ENCODE data around the gene MREG. TPM values are rescaled to one million over a fixed set of nuclear protein-coding genes. Genes with fewer than 3 reads are reported as not detected.

The MREG gene
- total and polyA plus RNA-seq, 10 of the 15 experiments (the other 5 are each of a cell fraction or from before 2014, with no cell fraction given) = 6.9 to 45.0 (median 28.5) TPM

DNA sequence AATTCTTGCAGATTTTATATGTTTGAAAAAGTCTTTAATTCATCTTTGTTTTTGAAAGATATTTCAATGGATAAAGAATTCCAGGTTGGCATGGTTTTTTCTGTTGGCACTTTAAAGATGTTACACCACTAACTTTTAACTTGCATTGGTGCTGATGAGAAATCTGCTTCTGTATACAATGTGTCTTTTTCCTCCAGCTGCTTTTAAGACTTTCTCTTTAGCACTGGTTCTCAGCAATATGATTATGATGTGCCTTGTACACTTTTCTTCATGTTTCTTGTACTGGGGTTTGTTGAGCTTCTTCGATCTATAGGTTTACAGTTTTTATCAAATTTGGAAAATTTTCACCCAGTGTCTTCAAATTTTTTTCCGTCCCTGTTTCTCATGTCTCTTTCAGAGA is 39.1 kb upstream of the MREG start:
- ChIA-PET SMC1A (ENCODE audit: uncharacterized antibody, unreplicated experiment) (interaction anchor here (1.2 to 1.8 kb wide), 3 partner anchors 11 to 20 kb away, joined by 3 to 5 read pairs (median 4); no protein-coding TSS in a partner anchor), RAD21 (ENCODE audit: unreplicated experiment) (no interaction called here), CTCF (interaction anchor here (0.6 to 8.1 kb wide), 2 partner anchors 19 to 80 kb away, joined by 4 to 57 read pairs; no protein-coding TSS in a partner anchor), POLR2A (no interaction called here)
- Histone ChIP-seq H3K27me3 (replicated peaks in 1 of 2; ENCODE audit: control insufficient read depth in 2 of 2, insufficient read depth in 2 of 2, low read length in 1 of 2) (no peaks in the 10 kb centered on the region), H3K4me3 (no peak overlapping the region), H3K4me1 (ENCODE audit: control insufficient read depth, insufficient read depth, low read length) (peaks cover 14% of the 10 kb centered on the region), H2AFZ (ENCODE audit: control insufficient read depth, low read depth, low read length) (no peak overlapping the region), H3K4me2 (ENCODE audit: control insufficient read depth, insufficient read depth) (no peak overlapping the region), H3K9ac (ENCODE audit: control insufficient read depth, insufficient read depth, low read length) (no peak overlapping the region), H3K27ac (ENCODE audit: control insufficient read depth, insufficient read depth) (no peak overlapping the region), H3K36me3 (ENCODE audit: control insufficient read depth in 2 of 2, insufficient read depth in 2 of 2, low read length in 1 of 2) (no peaks in the 10 kb centered on the region), H3K9me3 (replicated peaks; ENCODE audit: control insufficient read depth, insufficient read depth, low read length) (no peaks in the 10 kb centered on the region), H3K79me2 (ENCODE audit: control insufficient read depth, insufficient read depth, low read length) (no peaks in the 10 kb centered on the region), H4K20me1 (ENCODE audit: control insufficient read depth, insufficient read depth) (no peaks in the 10 kb centered on the region)
- 96% methylated on average over 2 of the region's 2 CpGs for WGBS (ENCODE audit: insufficient coverage, insufficient replicate concordance, low lambda C conversion rate, missing lambda C conversion rate)
- intact Hi-C loops (cut with micrococcal nuclease; ENCODE audit: unreplicated experiment) = no loop called here
- no TSS peak for BruUV-seq (replicated peaks)
- in situ Hi-C loops (cut with MboI) = no loop called here
- no peak for ATAC-seq
- TF ChIP-seq TAF1 (IDR thresholded peaks at IDR 0.05; ENCODE audit: borderline replicate concordance, low read depth, low read length) (no peak), IKZF1 (conservative IDR thresholded peaks at IDR 0.05) (no peak), ZZZ3 (IDR thresholded peaks at IDR 0.05; ENCODE audit: control insufficient read depth, insufficient read length, low read depth) (no peak), CHD4 (IDR thresholded peaks at IDR 0.05) (no peak), HDGF (IDR thresholded peaks at IDR 0.05) (no peak), BMI1 (IDR thresholded peaks at IDR 0.05; ENCODE audit: borderline replicate concordance) (no peak)
- TF ChIP-seq, protein P1, sequence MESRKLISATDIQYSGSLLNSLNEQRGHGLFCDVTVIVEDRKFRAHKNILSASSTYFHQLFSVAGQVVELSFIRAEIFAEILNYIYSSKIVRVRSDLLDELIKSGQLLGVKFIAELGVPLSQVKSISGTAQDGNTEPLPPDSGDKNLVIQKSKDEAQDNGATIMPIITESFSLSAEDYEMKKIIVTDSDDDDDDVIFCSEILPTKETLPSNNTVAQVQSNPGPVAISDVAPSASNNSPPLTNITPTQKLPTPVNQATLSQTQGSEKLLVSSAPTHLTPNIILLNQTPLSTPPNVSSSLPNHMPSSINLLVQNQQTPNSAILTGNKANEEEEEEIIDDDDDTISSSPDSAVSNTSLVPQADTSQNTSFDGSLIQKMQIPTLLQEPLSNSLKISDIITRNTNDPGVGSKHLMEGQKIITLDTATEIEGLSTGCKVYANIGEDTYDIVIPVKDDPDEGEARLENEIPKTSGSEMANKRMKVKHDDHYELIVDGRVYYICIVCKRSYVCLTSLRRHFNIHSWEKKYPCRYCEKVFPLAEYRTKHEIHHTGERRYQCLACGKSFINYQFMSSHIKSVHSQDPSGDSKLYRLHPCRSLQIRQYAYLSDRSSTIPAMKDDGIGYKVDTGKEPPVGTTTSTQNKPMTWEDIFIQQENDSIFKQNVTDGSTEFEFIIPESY (IDR thresholded peaks at IDR 0.05) = no peak
- DNase-seq (ENCODE audit: low read depth, low spot score) = no peak
- FAIRE-seq = no peak
